NT2/D1 (cell line): ENCODE measurements around the gene HERC3.

Experiments
- SUZ12 ChIP-seq: IDR thresholded peaks from 2 replicates; pipeline ENCODE4 v1.6.1; 2011; ENCODE audit not compliant: insufficient read length, insufficient read depth; ENCODE audit errors: extremely low read depth
- YY1 ChIP-seq: IDR thresholded peaks from 2 replicates; pipeline ENCODE4 v1.6.1; 2011; ENCODE audit not compliant: insufficient read length, insufficient read depth
- ZNF274 ChIP-seq: IDR thresholded peaks from 2 replicates; pipeline ENCODE4 v1.6.1; 2011; ENCODE audit warnings: mild to moderate bottlenecking, low read depth, low read length

- TF ChIP-seq YY1 (no peak), SUZ12 (no peak), ZNF274 (no peak)
Observed at GRCh38 chr4:88751258-88752075, 159.2 kb downstream of the HERC3 start.
